ENCODE data around the gene BCAS3. TPM values are rescaled to one million over a fixed set of nuclear protein-coding genes. Genes with fewer than 3 reads are reported as not detected.

The BCAS3 gene
- total and polyA plus RNA-seq, 2 donors (not counting 1 experiment from before 2014, with no cell fraction given): 13.9 to 73.4 TPM

- H3K9me3 ChIP-seq (ENCODE audit: control extremely low read depth in 1 of 3, control insufficient read depth in 2 of 3, insufficient read depth in 1 of 3, low read length in 2 of 3): no peaks in the 10 kb centered on the region
- ATAC-seq (ENCODE audit: low read depth) (no peak), DNase-seq (no peak)
- no peak overlapping the region for H3K27ac ChIP-seq (ENCODE audit: low read length in 2 of 2)
- intact Hi-C loops (cut with micrococcal nuclease): no loop called here
- ChIA-PET POLR2A (no interaction called here), CTCF (no interaction called here)
- H3K27me3 ChIP-seq (replicated peaks in 1 of 4; ENCODE audit: control extremely low read depth in 1 of 4, control insufficient read depth in 3 of 4, insufficient read depth in 4 of 4, low read length in 3 of 4): no peaks in the 10 kb centered on the region
- no peaks in the 10 kb centered on the region for H3K9me3 Mint-ChIP-seq (ENCODE audit: insufficient read depth)
- no peak overlapping the region for H3K9ac ChIP-seq (ENCODE audit: low read length)
- no peak overlapping the region for H3K27ac Mint-ChIP-seq
- no peaks in the 10 kb centered on the region for H3K27me3 Mint-ChIP-seq
- H3K4me1 Mint-ChIP-seq: peaks cover 22% of the 10 kb centered on the region
- no peak overlapping the region for H3K4me2 ChIP-seq (replicated peaks; ENCODE audit: low read depth, low read length, poor library complexity, severe bottlenecking)
- H3K4me1 ChIP-seq (ENCODE audit: control insufficient read depth in 2 of 2, insufficient read depth in 2 of 2, low read length in 2 of 2): peaks cover 14 to 19% of the 10 kb centered on the region in 2 donors
- no peak overlapping the region for H3K4me3 ChIP-seq (ENCODE audit: control extremely low read depth in 1 of 5, extremely low read depth in 1 of 5, insufficient read depth in 1 of 5, low read depth in 2 of 5, low read length in 4 of 5)
- H3K36me3 ChIP-seq (replicated peaks in 1 of 2; ENCODE audit: control extremely low read depth in 1 of 2, control insufficient read depth in 1 of 2, extremely low read depth in 1 of 2, insufficient read depth in 2 of 2, low read length in 1 of 2): no peaks in the 10 kb centered on the region
- H3K79me2 ChIP-seq (ENCODE audit: control insufficient read depth, insufficient read depth, low read length): no peaks in the 10 kb centered on the region
- H3K4me3 Mint-ChIP-seq: no peak overlapping the region
- WGBS (ENCODE audit: insufficient coverage): no CpG with 5 or more reads among the region's 5 CpGs
- H2AFZ ChIP-seq (ENCODE audit: insufficient read depth, low read depth, low read length, poor library complexity, severe bottlenecking): no peak overlapping the region
- TF ChIP-seq CTCF (IDR thresholded peaks at IDR 0.05) (no peak), EZH2 (IDR thresholded peaks at IDR 0.05; ENCODE audit: borderline replicate concordance, insufficient read depth, low read depth, low read length, poor library complexity, severe bottlenecking) (no peak)
- no peaks in the 10 kb centered on the region for H4K20me1 ChIP-seq (ENCODE audit: control insufficient read depth, insufficient read depth, low read length, poor library complexity, severe bottlenecking)
Measured at GRCh38 chr17:61225178-61225882, 547.7 kb downstream of the BCAS3 start.

- Histone ChIP-seq H3K79me2 (ENCODE audit: control insufficient read depth, insufficient read depth, low read length) (no peaks in the 10 kb centered on the region), H3K27me3 (replicated peaks in 1 of 4; ENCODE audit: control extremely low read depth in 1 of 4, control insufficient read depth in 3 of 4, insufficient read depth in 4 of 4, low read length in 3 of 4) (no peaks in the 10 kb centered on the region), H3K4me3 (ENCODE audit: control extremely low read depth in 1 of 5, extremely low read depth in 1 of 5, insufficient read depth in 1 of 5, low read depth in 2 of 5, low read length in 4 of 5) (no peak overlapping the region), H3K9ac (ENCODE audit: low read length) (no peak overlapping the region), H3K4me2 (replicated peaks; ENCODE audit: low read depth, low read length, poor library complexity, severe bottlenecking) (no peak overlapping the region), H4K20me1 (ENCODE audit: control insufficient read depth, insufficient read depth, low read length, poor library complexity, severe bottlenecking) (no peaks in the 10 kb centered on the region), H3K36me3 (replicated peaks in 1 of 2; ENCODE audit: control extremely low read depth in 1 of 2, control insufficient read depth in 1 of 2, extremely low read depth in 1 of 2, insufficient read depth in 2 of 2, low read length in 1 of 2) (no peaks in the 10 kb centered on the region), H3K4me1 (ENCODE audit: control insufficient read depth in 2 of 2, insufficient read depth in 2 of 2, low read length in 2 of 2) (peaks cover 0 to under 1% of the 10 kb centered on the region in 2 donors), H3K27ac (ENCODE audit: low read length in 2 of 2) (no peak overlapping the region), H2AFZ (ENCODE audit: insufficient read depth, low read depth, low read length, poor library complexity, severe bottlenecking) (no peak overlapping the region), H3K9me3 (ENCODE audit: control extremely low read depth in 1 of 3, control insufficient read depth in 2 of 3, insufficient read depth in 1 of 3, low read length in 2 of 3) (no peaks in the 10 kb centered on the region)
- Mint-ChIP-seq H3K4me3 (no peak overlapping the region), H3K27ac (no peak overlapping the region), H3K4me1 (peaks cover 4% of the 10 kb centered on the region), H3K9me3 (ENCODE audit: insufficient read depth) (no peaks in the 10 kb centered on the region), H3K27me3 (no peaks in the 10 kb centered on the region)
- CTCF ChIA-PET: no interaction called here
- DNase-seq: no peak
- TF ChIP-seq CTCF (IDR thresholded peaks at IDR 0.05) (no peak), EZH2 (IDR thresholded peaks at IDR 0.05; ENCODE audit: borderline replicate concordance, insufficient read depth, low read depth, low read length, poor library complexity, severe bottlenecking) (no peak)
- intact Hi-C loops (cut with micrococcal nuclease): no loop called here
- POLR2A ChIA-PET: no interaction called here
- no peak for ATAC-seq (ENCODE audit: low read depth)
Measured at GRCh38 chr17:61227866-61228265, 550.2 kb downstream of the BCAS3 start.
